Aorta (tissue), 5 donors: ENCODE measurements around the gene UQCRC1. TPM values are rescaled to one million over a fixed set of nuclear protein-coding genes. Genes with fewer than 3 reads are reported as not detected.

Experiments used
- ATAC-seq: fragments of 200-7000 bp; cut with Tn5 transposase; one replicate; pipeline ENCODE4 v1.9.1; 2022; ENCODE audit warnings: moderate library complexity; ENCODE audit not compliant: low FRiP score
- DNase-seq, 2 donors: peaks; one replicate each; pipeline ENCODE4 v3.0.0-alpha.2; 2020
- H3K27ac ChIP-seq, 2 donors: one replicate each; pipeline ENCODE4 v1.5.1; 2013; ENCODE audit warnings: low read length in 2 of 2, mild to moderate bottlenecking in 2 of 2, moderate library complexity in 2 of 2, control low read depth in 1 of 2, inconsistent platforms in 1 of 2, low read depth in 1 of 2
- H3K27me3 ChIP-seq, 2 donors: one replicate each; pipeline ENCODE4 v1.6.1; 2013; ENCODE audit warnings: control low read depth in 1 of 2, low read length in 1 of 2, mild to moderate bottlenecking in 1 of 2, moderate library complexity in 1 of 2; ENCODE audit not compliant: insufficient read depth in 2 of 2, control insufficient read depth in 1 of 2
- H3K36me3 ChIP-seq, 2 donors: one replicate each; pipeline ENCODE4 v1.6.1; 2013; ENCODE audit warnings: control low read depth in 1 of 2, low read length in 1 of 2, mild to moderate bottlenecking in 1 of 2; ENCODE audit not compliant: insufficient read depth in 2 of 2, control insufficient read depth in 1 of 2
- H3K4me1 ChIP-seq, 2 donors: one replicate each; pipeline ENCODE4 v1.6.1; 2013; ENCODE audit warnings: low read length in 2 of 2, control low read depth in 1 of 2, mild to moderate bottlenecking in 1 of 2, moderate library complexity in 1 of 2; ENCODE audit not compliant: insufficient read depth in 2 of 2, control insufficient read depth in 1 of 2
- H3K4me3 ChIP-seq, 2 donors: one replicate each; pipeline ENCODE4 v1.5.1; 2013; ENCODE audit warnings: low read length in 2 of 2, control low read depth in 1 of 2, mild to moderate bottlenecking in 1 of 2
- H3K9me3 ChIP-seq: one replicate; pipeline ENCODE4 v1.6.1; 2013; ENCODE audit warnings: mild to moderate bottlenecking, low read length; ENCODE audit not compliant: control insufficient read depth
- WGBS, 2 donors: extraction: QIAGEN DNeasy Blood & Tissue Kit; methylation state at CpG; one replicate each; pipeline ENCODE4 v1.1.7; 2013; 5-methylcytosine and 5-hydroxymethylcytosine counted together
- intact Hi-C, 2 donors: fragments of 100-400 bp; cut with DNase I; formaldehyde crosslinking; loops; one replicate each; pipeline versions ENCODE4 v1.14.2 to v1.15.0; 2022
- polyA plus RNA-seq, 2 donors: library from polyadenylated mRNA; stranded (reverse); fragments of 200-250 nt; gene quantifications; one replicate each; pipeline ENCODE4 v1.2.3, GENCODE V29; 2013
- total RNA-seq, 2 donors: library from RNA; stranded (reverse); fragmentation: NEBNext Ultra II Directional; extraction: Animal tissue kit (Norgen Biotek cat#: 25700); gene quantifications; one replicate each; pipeline ENCODE4 v1.2.1, GENCODE V29; 2021
- donor health status: healthy with polysubstance abuse.
- donor health status: Bipolar disorder and iron deficiency.
- donor health status: DM: no; HTN: no; CAD: no.
- donor health status: DM: no; HTN: no; CAD: no.
- donor health status: DM: yes; HTN: yes; CAD: no.

UQCRC1 gene
- total and polyA plus RNA-seq, 4 donors, result 95.6 to 203 (median 146) TPM

- H3K27ac ChIP-seq, result no peak overlapping the region
- ATAC-seq (no peak), DNase-seq (no peak)
- intact Hi-C loops, result no loop called here
- no peaks in the 10 kb centered on the region for H3K36me3 ChIP-seq
- no peaks in the 10 kb centered on the region for H3K4me1 ChIP-seq
- whole genome bisulfite sequencing, 2 donors, result 85 to 90% methylated on average over 12 of the region's 12 CpGs
- H3K4me3 ChIP-seq, result no peak overlapping the region
- no peaks in the 10 kb centered on the region for H3K9me3 ChIP-seq
- no peaks in the 10 kb centered on the region for H3K27me3 ChIP-seq
Measured at GRCh38 chr3:48650723-48651122, 41.3 kb upstream of the UQCRC1 start.

GRCh38 chr3:48648188-48648850, 38.9 kb upstream of the UQCRC1 start:
- no peaks in the 10 kb centered on the region for H3K4me1 ChIP-seq
- ATAC-seq (no peak), DNase-seq (no peak)
- H3K9me3 ChIP-seq, result no peaks in the 10 kb centered on the region
- no peaks in the 10 kb centered on the region for H3K36me3 ChIP-seq
- WGBS, 2 donors, result 94 to 95% methylated on average over 15 of the region's 15 CpGs
- intact Hi-C loops, result no loop called here
- H3K27me3 ChIP-seq, result no peaks in the 10 kb centered on the region
- H3K27ac ChIP-seq, result no peak overlapping the region
- H3K4me3 ChIP-seq, result no peak overlapping the region

GRCh38 chr3:48647714-48648113, 38.3 kb upstream of the UQCRC1 start:
- no peaks in the 10 kb centered on the region for H3K36me3 ChIP-seq
- no peaks in the 10 kb centered on the region for H3K4me1 ChIP-seq
- ATAC-seq, result no peak
- H3K27me3 ChIP-seq, result no peaks in the 10 kb centered on the region
- H3K27ac ChIP-seq, result no peak overlapping the region
- intact Hi-C loops, result no loop called here
- no peak overlapping the region for H3K4me3 ChIP-seq
- no peak for DNase-seq
- 91 to 95% methylated on average over 6 to 9 of the region's 9 CpGs for WGBS, 2 donors
- no peaks in the 10 kb centered on the region for H3K9me3 ChIP-seq

GRCh38 chr3:48644898-48645760, 35.7 kb upstream of the UQCRC1 start:
- Histone ChIP-seq H3K27me3 (no peaks in the 10 kb centered on the region), H3K4me3 (no peak overlapping the region), H3K36me3 (no peaks in the 10 kb centered on the region), H3K4me1 (no peaks in the 10 kb centered on the region), H3K27ac (no peak overlapping the region), H3K9me3 (no peaks in the 10 kb centered on the region)
- DNase-seq (no peak), ATAC-seq (no peak)
- intact Hi-C loops, result no loop called here
- WGBS, 2 donors, result 92 to 95% methylated on average over 22 of the region's 22 CpGs

GRCh38 chr3:48642605-48643004, 33.2 kb upstream of the UQCRC1 start:
- Histone ChIP-seq H3K4me1 (no peaks in the 10 kb centered on the region), H3K4me3 (no peak overlapping the region), H3K27me3 (no peaks in the 10 kb centered on the region), H3K36me3 (no peaks in the 10 kb centered on the region), H3K9me3 (no peaks in the 10 kb centered on the region), H3K27ac (no peak overlapping the region)
- intact Hi-C loops, result no loop called here
- WGBS, 2 donors, result 90 to 92% methylated on average over 12 of the region's 12 CpGs
- no peak for ATAC-seq
- DNase-seq, result no peak

- intact Hi-C loops, result no loop called here
- Histone ChIP-seq H3K36me3 (no peaks in the 10 kb centered on the region), H3K4me1 (no peaks in the 10 kb centered on the region), H3K27ac (no peak overlapping the region), H3K4me3 (no peak overlapping the region), H3K9me3 (no peaks in the 10 kb centered on the region), H3K27me3 (no peaks in the 10 kb centered on the region)
- ATAC-seq (no peak), DNase-seq (no peak)
- 90 to 93% methylated on average over 3 of the region's 3 CpGs for WGBS, 2 donors
Measured at GRCh38 chr3:48641396-48641795, 31.9 kb upstream of the UQCRC1 start.

GRCh38 chr3:48639944-48640606, 30.6 kb upstream of the UQCRC1 start:
- intact Hi-C loops, result loop anchor here in 1 of 2 donors (5.0 to 10.0 kb wide), 2 partner anchors 43 to 175 kb away; partner anchors contain the start of gene COL7A1
- 92 to 93% methylated on average over 37 to 38 of the region's 38 CpGs for WGBS, 2 donors
- H3K4me3 ChIP-seq, result no peak overlapping the region
- H3K27ac ChIP-seq, result no peak overlapping the region
- no peaks in the 10 kb centered on the region for H3K9me3 ChIP-seq
- ATAC-seq (no peak), DNase-seq (no peak)
- H3K27me3 ChIP-seq, result no peaks in the 10 kb centered on the region
- H3K36me3 ChIP-seq, result no peaks in the 10 kb centered on the region
- no peaks in the 10 kb centered on the region for H3K4me1 ChIP-seq

- H3K36me3 ChIP-seq, result no peaks in the 10 kb centered on the region
- DNase-seq (no peak), ATAC-seq (no peak)
- WGBS, 2 donors, result 67 to 71% methylated on average over 6 of the region's 6 CpGs
- H3K27ac ChIP-seq, result no peak overlapping the region
- H3K4me3 ChIP-seq, result no peak overlapping the region
- H3K9me3 ChIP-seq, result no peaks in the 10 kb centered on the region
- H3K4me1 ChIP-seq, result no peaks in the 10 kb centered on the region
- no peaks in the 10 kb centered on the region for H3K27me3 ChIP-seq
- intact Hi-C loops, result loop anchor here in 1 of 2 donors (5.0 to 10.0 kb wide), 2 partner anchors 40 to 173 kb away; partner anchors contain the start of gene COL7A1
Measured at GRCh38 chr3:48637305-48637704, 27.9 kb upstream of the UQCRC1 start.
